Large intestine (tissue), 3 donors: ENCODE measurements around the gene HBQ1. TPM values are rescaled to one million over a fixed set of nuclear protein-coding genes. Genes with fewer than 3 reads are reported as not detected.
"Not testable (repeated sequence)": the region's sequence is repeated elsewhere in the genome, so short reads cannot be mapped to it uniquely, and the experiment has no call there.

ENCODE experiments used
- DNase-seq, 2 donors: peaks; one replicate each; pipeline versions ENCODE4 v3.0.0 to v3.0.0-alpha.2; 2013
- H3K27ac ChIP-seq: one replicate; pipeline ENCODE4 v1.5.1; 2013; ENCODE audit warnings: low read length
- H3K27me3 ChIP-seq: 2 replicates; pipeline ENCODE4 v1.6.1; 2013; ENCODE audit warnings: low read length; ENCODE audit not compliant: control insufficient read depth, insufficient read depth
- H3K36me3 ChIP-seq: 2 replicates; pipeline ENCODE4 v1.6.1; 2013; ENCODE audit warnings: low read length; ENCODE audit not compliant: control insufficient read depth, insufficient read depth
- H3K4me1 ChIP-seq: one replicate; pipeline ENCODE4 v1.6.1; 2013; ENCODE audit warnings: low read length; ENCODE audit not compliant: control insufficient read depth, insufficient read depth
- H3K4me3 ChIP-seq: one replicate; pipeline ENCODE4 v1.5.1; 2013; ENCODE audit warnings: low read length
- H3K9me3 ChIP-seq: one replicate; pipeline ENCODE4 v1.6.1; 2013; ENCODE audit warnings: mild to moderate bottlenecking, low read depth, low read length, moderate library complexity; ENCODE audit not compliant: control insufficient read depth
- WGBS: methylation state at CpG from one replicate; pipeline ENCODE4 v1.1.5; 2013; ENCODE audit warnings: low lambda C conversion rate; ENCODE audit not compliant: insufficient coverage; 5-methylcytosine and 5-hydroxymethylcytosine counted together
- polyA plus RNA-seq: library from polyadenylated mRNA; unstranded; fragments of 120-200 nt; gene quantifications from one replicate; pipeline ENCODE4 v1.2.1, GENCODE V29; 2013

Gene HBQ1
- polyA plus RNA-seq, 1 donor: 0.73 TPM

- no peak for DNase-seq
- WGBS: no CpG with 5 or more reads among the region's 6 CpGs
Measured at GRCh38 chr16:168424-168823, 11.8 kb upstream of the HBQ1 start.

DNA sequence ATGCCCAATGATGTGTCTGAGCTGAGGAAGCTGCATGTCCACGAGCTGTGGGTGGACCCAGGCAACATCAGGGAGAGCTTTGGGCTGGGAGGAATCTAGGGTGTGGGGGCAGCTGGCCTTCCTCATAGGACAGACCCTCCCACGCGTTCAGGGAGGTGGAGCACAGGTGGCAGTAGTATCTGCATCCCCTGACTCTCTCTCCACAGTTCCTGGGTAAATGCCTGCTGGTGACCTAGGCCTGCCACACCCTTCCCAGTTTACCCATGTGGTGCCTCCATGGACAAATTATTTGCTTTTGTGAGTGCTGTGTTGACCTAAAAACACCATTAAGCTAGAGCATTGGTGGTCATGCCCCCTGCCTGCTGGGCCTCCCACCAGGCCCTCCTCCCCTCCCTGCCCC, 11.2 kb upstream of the HBQ1 start:
- H3K4me3 ChIP-seq: no peak overlapping the region
- H3K36me3 ChIP-seq: no peaks in the 10 kb centered on the region
- DNase-seq: no peak
- no CpG with 5 or more reads among the region's 3 CpGs for WGBS
- peaks cover 7% of the 10 kb centered on the region for H3K4me1 ChIP-seq
- H3K27me3 ChIP-seq: peaks cover 69% of the 10 kb centered on the region
- no peak overlapping the region for H3K27ac ChIP-seq
- H3K9me3 ChIP-seq: peaks cover 10% of the 10 kb centered on the region

More at GRCh38 chr16:168424-168823, 11.8 kb upstream of the HBQ1 start:
- Histone ChIP-seq H3K27me3 (peaks cover 68% of the 10 kb centered on the region), H3K4me1 (peaks cover 7% of the 10 kb centered on the region), H3K27ac (no peak overlapping the region), H3K9me3 (peaks cover 10% of the 10 kb centered on the region), H3K36me3 (no peaks in the 10 kb centered on the region), H3K4me3 (no peak overlapping the region)

DNA sequence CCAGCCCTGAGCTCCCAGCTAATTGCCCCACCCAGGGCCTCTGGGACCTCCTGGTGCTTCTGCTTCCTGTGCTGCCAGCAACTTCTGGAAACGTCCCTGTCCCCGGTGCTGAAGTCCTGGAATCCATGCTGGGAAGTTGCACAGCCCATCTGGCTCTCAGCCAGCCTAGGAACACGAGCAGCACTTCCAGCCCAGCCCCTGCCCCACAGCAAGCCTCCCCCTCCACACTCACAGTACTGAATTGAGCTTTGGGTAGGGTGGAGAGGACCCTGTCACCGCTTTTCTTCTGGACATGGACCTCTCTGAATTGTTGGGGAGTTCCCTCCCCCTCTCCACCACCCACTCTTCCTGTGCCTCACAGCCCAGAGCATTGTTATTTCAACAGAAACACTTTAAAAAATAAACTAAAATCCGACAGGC, 10.2 kb upstream of the HBQ1 start:
- H3K27ac ChIP-seq, H3K36me3 ChIP-seq, H3K9me3 ChIP-seq, DNase-seq, H3K4me3 ChIP-seq, H3K4me1 ChIP-seq: not testable (repeated sequence)
- no CpG with 5 or more reads among the region's 5 CpGs for WGBS
- peaks cover 76% of the 10 kb centered on the region for H3K27me3 ChIP-seq

GRCh38 chr16:170788-171187, 9.5 kb upstream of the HBQ1 start:
- H3K4me3 ChIP-seq: no peak overlapping the region
- no peak for DNase-seq
- H3K4me1 ChIP-seq: no peaks in the 10 kb centered on the region
- peaks cover 75% of the 10 kb centered on the region for H3K27me3 ChIP-seq
- peaks cover 4% of the 10 kb centered on the region for H3K9me3 ChIP-seq
- H3K27ac ChIP-seq: no peak overlapping the region
- 86% methylated on average over 1 of the region's 1 CpG for WGBS
- no peaks in the 10 kb centered on the region for H3K36me3 ChIP-seq

- peaks cover 68% of the 10 kb centered on the region for H3K27me3 ChIP-seq
- no CpG with 5 or more reads among the region's 74 CpGs for WGBS
- not testable (repeated sequence) for H3K36me3 ChIP-seq, H3K9me3 ChIP-seq, DNase-seq, H3K4me3 ChIP-seq, H3K27ac ChIP-seq, H3K4me1 ChIP-seq
Measured at GRCh38 chr16:172374-172941, 7.8 kb upstream of the HBQ1 start, which contains the start of gene HBA2. Gene HBA2 (plus strand): TSS chr16:172876. CDS start chr16:172913, 37 bp downstream.

DNA sequence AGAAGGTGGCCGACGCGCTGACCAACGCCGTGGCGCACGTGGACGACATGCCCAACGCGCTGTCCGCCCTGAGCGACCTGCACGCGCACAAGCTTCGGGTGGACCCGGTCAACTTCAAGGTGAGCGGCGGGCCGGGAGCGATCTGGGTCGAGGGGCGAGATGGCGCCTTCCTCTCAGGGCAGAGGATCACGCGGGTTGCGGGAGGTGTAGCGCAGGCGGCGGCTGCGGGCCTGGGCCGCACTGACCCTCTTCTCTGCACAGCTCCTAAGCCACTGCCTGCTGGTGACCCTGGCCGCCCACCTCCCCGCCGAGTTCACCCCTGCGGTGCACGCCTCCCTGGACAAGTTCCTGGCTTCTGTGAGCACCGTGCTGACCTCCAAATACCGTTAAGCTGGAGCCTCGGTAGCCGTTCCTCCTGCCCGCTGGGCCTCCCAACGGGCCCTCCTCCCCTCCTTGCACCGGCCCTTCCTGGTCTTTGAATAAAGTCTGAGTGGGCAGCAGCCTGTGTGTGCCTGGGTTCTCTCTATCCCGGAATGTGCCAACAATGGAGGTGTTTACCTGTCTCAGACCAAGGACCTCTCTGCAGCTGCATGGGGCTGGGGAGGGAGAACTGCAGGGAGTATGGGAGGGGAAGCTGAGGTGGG, 6.9 kb upstream of the HBQ1 start:
- not testable (repeated sequence) for H3K4me1 ChIP-seq, H3K4me3 ChIP-seq, DNase-seq, H3K36me3 ChIP-seq, H3K9me3 ChIP-seq, H3K27ac ChIP-seq
- peaks cover 68% of the 10 kb centered on the region for H3K27me3 ChIP-seq
- WGBS: no CpG with 5 or more reads among the region's 44 CpGs

DNA sequence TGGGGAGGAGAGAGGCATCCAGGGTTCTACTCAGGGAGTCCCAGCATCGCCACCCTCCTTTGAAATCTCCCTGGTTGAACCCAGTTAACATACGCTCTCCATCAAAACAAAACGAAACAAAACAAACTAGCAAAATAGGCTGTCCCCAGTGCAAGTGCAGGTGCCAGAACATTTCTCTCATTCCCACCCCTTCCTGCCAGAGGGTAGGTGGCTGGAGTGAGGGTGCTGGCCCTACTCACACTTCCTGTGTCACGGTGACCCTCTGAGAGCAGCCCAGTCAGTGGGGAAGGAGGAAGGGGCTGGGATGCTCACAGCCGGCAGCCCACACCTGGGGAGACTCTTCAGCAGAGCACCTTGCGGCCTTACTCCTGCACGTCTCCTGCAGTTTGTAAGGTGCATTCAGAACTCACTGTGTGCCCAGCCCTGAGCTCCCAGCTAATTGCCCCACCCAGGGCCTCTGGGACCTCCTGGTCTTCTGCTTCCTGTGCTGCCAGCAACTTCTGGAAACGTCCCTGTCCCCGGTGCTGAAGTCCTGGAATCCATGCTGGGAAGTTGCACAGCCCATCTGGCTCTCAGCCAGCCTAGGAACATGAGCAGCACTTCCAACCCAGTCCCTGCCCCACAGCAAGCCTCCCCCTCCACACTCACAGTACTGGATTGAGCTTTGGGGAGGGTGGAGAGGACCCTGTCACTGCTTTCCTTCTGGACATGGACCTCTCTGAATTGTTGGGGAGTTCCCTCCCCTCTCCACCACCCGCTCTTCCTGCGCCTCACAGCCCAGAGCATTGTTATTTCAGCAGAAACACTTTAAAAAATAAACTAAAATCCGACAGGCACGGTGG, 6.1 kb upstream of the HBQ1 start:
- not testable (repeated sequence) for H3K9me3 ChIP-seq, H3K27ac ChIP-seq, H3K4me3 ChIP-seq, H3K36me3 ChIP-seq, DNase-seq, H3K4me1 ChIP-seq
- no CpG with 5 or more reads among the region's 13 CpGs for WGBS
- H3K27me3 ChIP-seq: peaks cover 68% of the 10 kb centered on the region

- Histone ChIP-seq H3K27ac (no peak overlapping the region), H3K27me3 (peaks cover 72% of the 10 kb centered on the region), H3K4me1 (no peaks in the 10 kb centered on the region), H3K36me3 (no peaks in the 10 kb centered on the region), H3K4me3 (no peak overlapping the region), H3K9me3 (no peaks in the 10 kb centered on the region)
- DNase-seq: no peak
- WGBS: 80% methylated on average over 1 of the region's 8 CpGs
Measured at GRCh38 chr16:175011-175949, 5.0 kb upstream of the HBQ1 start.

GRCh38 chr16:176006-176405, 4.3 kb upstream of the HBQ1 start:
- H3K27ac ChIP-seq, H3K9me3 ChIP-seq, H3K4me3 ChIP-seq, H3K36me3 ChIP-seq, DNase-seq, H3K4me1 ChIP-seq: not testable (repeated sequence)
- H3K27me3 ChIP-seq: peaks cover 73% of the 10 kb centered on the region
- WGBS: no CpG with 5 or more reads among the region's 39 CpGs
